Keratinocyte (primary cell): ENCODE results near the gene NDUFA11.

Experiments used
- CTCF ChIP-seq, 3 experiments: IDR thresholded peaks in 1 of 3; conservative IDR thresholded peaks in 1 of 3; optimal IDR thresholded peaks in 1 of 3; 2 replicates in 2 of 3; 3 replicates in 1 of 3; pipeline versions ENCODE3 to v1.5.1; 2011; ENCODE audit warnings: low read length in 3 of 3, mild to moderate bottlenecking in 3 of 3, moderate library complexity in 2 of 3, control low read depth in 1 of 3, inconsistent platforms in 1 of 3; ENCODE audit not compliant: insufficient read depth in 2 of 3; ENCODE audit errors: extremely low read depth in 1 of 3
- EZH2 ChIP-seq: IDR thresholded peaks from one replicate; pipeline ENCODE4 v1.6.1; 2012; ENCODE audit warnings: inconsistent platforms, mild to moderate bottlenecking, low read length, moderate library complexity

- no peak for TF ChIP-seq CTCF (optimal IDR thresholded peaks at IDR 0.05 in 1 of 3, IDR thresholded peaks at IDR 0.05 in 1 of 3, conservative IDR thresholded peaks at IDR 0.05 in 1 of 3; ENCODE audit: extremely low read depth in 1 of 3, insufficient read depth in 2 of 3, low read length in 3 of 3)
- no peak for TF ChIP-seq EZH2
Observed at GRCh38 chr19:5929179-5929578, 25.6 kb upstream of the NDUFA11 start.
